ENCODE measurements around the gene RELT.

RELT gene

DNA sequence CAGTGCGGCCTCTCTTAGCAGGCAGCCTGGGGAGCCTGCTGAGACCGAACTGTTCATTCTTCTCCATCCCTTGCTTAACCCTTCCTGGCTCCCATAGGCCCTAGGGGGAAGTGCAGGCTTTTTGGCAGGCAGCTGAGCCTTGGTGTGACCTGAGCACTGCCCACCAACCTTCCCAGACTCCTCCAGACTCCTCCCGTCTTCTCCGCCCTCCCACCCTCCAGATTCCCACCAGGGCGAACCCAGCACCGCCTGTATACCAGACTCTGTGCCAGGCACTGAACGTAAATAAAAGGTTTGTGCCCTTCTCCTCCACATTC lies 7.9 kb downstream of the RELT start:
- peak overlapping the region; percentile 37 for H3K4me2 ChIP-seq (ENCODE audit: low read depth, low read length, poor library complexity, severe bottlenecking)
- H2AFZ ChIP-seq (ENCODE audit: low read depth, low read length, severe bottlenecking) = no peak overlapping the region
- TF ChIP-seq, protein P1, sequence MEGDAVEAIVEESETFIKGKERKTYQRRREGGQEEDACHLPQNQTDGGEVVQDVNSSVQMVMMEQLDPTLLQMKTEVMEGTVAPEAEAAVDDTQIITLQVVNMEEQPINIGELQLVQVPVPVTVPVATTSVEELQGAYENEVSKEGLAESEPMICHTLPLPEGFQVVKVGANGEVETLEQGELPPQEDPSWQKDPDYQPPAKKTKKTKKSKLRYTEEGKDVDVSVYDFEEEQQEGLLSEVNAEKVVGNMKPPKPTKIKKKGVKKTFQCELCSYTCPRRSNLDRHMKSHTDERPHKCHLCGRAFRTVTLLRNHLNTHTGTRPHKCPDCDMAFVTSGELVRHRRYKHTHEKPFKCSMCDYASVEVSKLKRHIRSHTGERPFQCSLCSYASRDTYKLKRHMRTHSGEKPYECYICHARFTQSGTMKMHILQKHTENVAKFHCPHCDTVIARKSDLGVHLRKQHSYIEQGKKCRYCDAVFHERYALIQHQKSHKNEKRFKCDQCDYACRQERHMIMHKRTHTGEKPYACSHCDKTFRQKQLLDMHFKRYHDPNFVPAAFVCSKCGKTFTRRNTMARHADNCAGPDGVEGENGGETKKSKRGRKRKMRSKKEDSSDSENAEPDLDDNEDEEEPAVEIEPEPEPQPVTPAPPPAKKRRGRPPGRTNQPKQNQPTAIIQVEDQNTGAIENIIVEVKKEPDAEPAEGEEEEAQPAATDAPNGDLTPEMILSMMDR (IDR thresholded peaks at IDR 0.05; ENCODE audit: insufficient read depth, low read length, poor library complexity, severe bottlenecking) = no peak
- TF ChIP-seq EZH2phosphoT487 (conservative IDR thresholded peaks at IDR 0.05; ENCODE audit: low read length) = no peak
- peak overlapping the region; percentile 74 for H3K27ac ChIP-seq (ENCODE audit: low read depth, low read length)
- H3K79me2 ChIP-seq (ENCODE audit: insufficient read depth, low read length) = peaks cover 85% of the 10 kb centered on the region
- H3K27me3 ChIP-seq (ENCODE audit: low read length) = no peaks in the 10 kb centered on the region
- H3K9ac ChIP-seq (ENCODE audit: low read length) = peak overlapping the region; percentile 27; the same call in 1 of the 2 replicates
- H4K20me1 ChIP-seq (ENCODE audit: low read depth, low read length) = no peaks in the 10 kb centered on the region; the same call in 1 of the 2 replicates
- no peaks in the 10 kb centered on the region for H3K9me3 ChIP-seq (ENCODE audit: insufficient read depth, low read length)
- H3K4me3 ChIP-seq (ENCODE audit: insufficient read depth, low read length, poor library complexity, severe bottlenecking) = no peak overlapping the region
- H3F3A ChIP-seq (ENCODE audit: insufficient read depth) = peaks cover 15% of the 10 kb centered on the region
- H3K36me3 ChIP-seq (ENCODE audit: low read length) = no peaks in the 10 kb centered on the region
- H3K9me2 ChIP-seq (replicated peaks; ENCODE audit: insufficient read depth, low read length) = no peaks in the 10 kb centered on the region

DNA sequence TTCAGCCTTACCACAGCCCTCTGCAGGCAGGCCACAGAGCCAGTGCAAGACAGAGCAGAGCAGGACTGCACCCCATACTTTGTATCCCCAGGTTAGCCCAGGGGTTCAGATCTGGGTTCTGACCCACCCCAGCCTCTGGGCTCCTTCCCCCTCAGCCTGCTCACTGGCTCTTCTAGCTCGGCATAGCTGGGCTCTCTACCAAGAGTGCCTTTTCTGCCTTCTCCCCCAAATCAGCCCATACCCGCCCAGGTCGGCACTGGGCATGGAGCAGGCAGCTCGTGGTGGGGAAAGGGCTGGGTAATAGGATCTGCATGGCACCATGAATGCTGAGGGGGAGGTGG lies 8.3 kb downstream of the RELT start:
- no peak overlapping the region for H3K4me3 ChIP-seq (ENCODE audit: insufficient read depth, low read length, poor library complexity, severe bottlenecking)
- H3K4me2 ChIP-seq (ENCODE audit: low read depth, low read length, poor library complexity, severe bottlenecking) = peak overlapping the region; percentile 37
- H3K79me2 ChIP-seq (ENCODE audit: insufficient read depth, low read length) = peaks cover 85% of the 10 kb centered on the region
- no peak overlapping the region for H2AFZ ChIP-seq (ENCODE audit: low read depth, low read length, severe bottlenecking)
- no peaks in the 10 kb centered on the region; the same call in 1 of the 2 replicates for H4K20me1 ChIP-seq (ENCODE audit: low read depth, low read length)
- peak overlapping the region; percentile 27; the same call in 1 of the 2 replicates for H3K9ac ChIP-seq (ENCODE audit: low read length)
- H3F3A ChIP-seq (ENCODE audit: insufficient read depth) = peaks cover 15% of the 10 kb centered on the region
- no peaks in the 10 kb centered on the region for H3K36me3 ChIP-seq (ENCODE audit: low read length)
- no peaks in the 10 kb centered on the region for H3K9me3 ChIP-seq (ENCODE audit: insufficient read depth, low read length)
- H3K9me2 ChIP-seq (replicated peaks; ENCODE audit: insufficient read depth, low read length) = no peaks in the 10 kb centered on the region
- TF ChIP-seq EZH2phosphoT487 (conservative IDR thresholded peaks at IDR 0.05; ENCODE audit: low read length) = no peak
- TF ChIP-seq, protein P1 (IDR thresholded peaks at IDR 0.05; ENCODE audit: insufficient read depth, low read length, poor library complexity, severe bottlenecking) = no peak
- no peaks in the 10 kb centered on the region for H3K27me3 ChIP-seq (ENCODE audit: low read length)
- H3K27ac ChIP-seq (ENCODE audit: low read depth, low read length) = peak overlapping the region; percentile 74

DNA sequence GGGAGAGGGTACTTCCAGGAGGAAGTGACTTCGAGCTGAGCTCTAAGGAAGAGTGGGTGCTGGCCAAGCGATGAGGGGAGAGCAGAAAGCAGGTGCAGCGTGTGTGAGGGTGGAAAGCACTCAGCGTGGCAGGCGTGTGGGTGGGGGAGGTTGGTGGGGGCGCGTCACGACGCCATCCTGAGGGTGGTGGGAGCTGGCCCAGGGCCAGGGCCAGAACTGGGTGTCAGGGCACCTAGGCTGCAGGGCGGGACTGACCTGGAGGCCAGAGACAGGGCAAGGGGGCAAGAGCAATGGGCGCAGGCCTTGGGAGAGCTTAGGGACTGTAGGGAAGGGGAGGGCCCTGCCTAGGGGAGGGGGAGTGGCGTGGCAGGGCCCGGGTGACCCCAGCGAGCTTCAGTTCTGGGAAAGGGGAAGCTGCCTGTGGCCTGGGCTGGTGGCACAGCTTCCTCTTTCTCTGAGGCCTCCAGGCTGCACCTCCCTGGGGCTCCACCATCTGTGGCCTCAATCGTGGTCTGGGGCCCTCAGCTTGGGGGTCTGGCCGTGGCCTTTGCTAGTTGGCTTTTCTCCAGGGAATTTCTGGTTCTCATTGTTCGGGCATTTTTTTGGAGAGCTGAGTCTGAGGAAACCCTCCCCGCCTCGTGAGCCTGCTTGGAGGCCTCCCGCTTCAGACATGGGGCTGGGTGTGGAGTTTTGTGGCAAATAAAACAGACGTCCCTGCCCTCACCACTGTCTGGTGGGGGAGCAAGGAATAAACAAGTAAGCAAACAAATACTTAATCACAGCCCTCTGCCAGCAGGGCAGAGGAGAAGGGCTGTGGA lies 8.9 kb downstream of the RELT start:
- Histone ChIP-seq H2AFZ (ENCODE audit: low read depth, low read length, severe bottlenecking) (no peak overlapping the region), H3K4me3 (ENCODE audit: insufficient read depth, low read length, poor library complexity, severe bottlenecking) (no peak overlapping the region), H3K9me2 (replicated peaks; ENCODE audit: insufficient read depth, low read length) (no peaks in the 10 kb centered on the region), H3K79me2 (ENCODE audit: insufficient read depth, low read length) (peaks cover 85% of the 10 kb centered on the region), H3K36me3 (ENCODE audit: low read length) (no peaks in the 10 kb centered on the region), H3K9me3 (ENCODE audit: insufficient read depth, low read length) (no peaks in the 10 kb centered on the region), H3K9ac (ENCODE audit: low read length) (peak overlapping the region; percentile 27; the same call in 1 of the 2 replicates), H3K4me2 (ENCODE audit: low read depth, low read length, poor library complexity, severe bottlenecking) (peak overlapping the region; percentile 37), H4K20me1 (ENCODE audit: low read depth, low read length) (no peaks in the 10 kb centered on the region; the same call in 1 of the 2 replicates), H3F3A (ENCODE audit: insufficient read depth) (peaks cover 15% of the 10 kb centered on the region), H3K27me3 (ENCODE audit: low read length) (no peaks in the 10 kb centered on the region), H3K27ac (ENCODE audit: low read depth, low read length) (peak overlapping the region; percentile 74)
- no peak for TF ChIP-seq EZH2phosphoT487 (conservative IDR thresholded peaks at IDR 0.05; ENCODE audit: low read length)
- TF ChIP-seq, protein P1 (IDR thresholded peaks at IDR 0.05; ENCODE audit: insufficient read depth, low read length, poor library complexity, severe bottlenecking) = no peak
